ENCODE results near the gene OR7E24.
"Not testable (repeated sequence)": the region's sequence is repeated elsewhere in the genome, so short reads cannot be mapped to it uniquely, and the experiment has no call there.

The OR7E24 gene

DNA sequence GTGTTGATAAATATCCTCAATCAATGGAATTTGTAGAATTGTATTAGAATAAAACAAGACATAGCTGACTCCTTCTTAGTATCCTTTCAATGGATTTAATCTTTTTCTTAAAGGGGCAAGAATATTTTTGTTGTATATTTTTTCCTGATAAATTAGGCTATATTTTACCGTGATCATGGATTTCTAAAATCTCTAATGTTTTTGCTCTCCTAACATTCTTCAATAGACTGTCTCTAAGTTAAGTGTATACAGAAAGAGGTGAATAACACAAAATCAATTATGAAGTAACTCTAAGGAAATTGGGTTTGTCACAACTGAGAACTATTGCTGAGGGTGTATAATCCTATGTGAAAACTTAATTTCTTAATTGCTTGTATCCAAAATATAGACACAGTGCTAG lies at the start of gene OR7E24:
OR7E24 (plus strand) TSS at position 301 of the 400 bp plus-strand sequence. CDS start 114 bp downstream, outside the sequence.
- in situ Hi-C loops (cut with MboI; ENCODE audit: low sequenced_read_pairs): no loop called here

DNA sequence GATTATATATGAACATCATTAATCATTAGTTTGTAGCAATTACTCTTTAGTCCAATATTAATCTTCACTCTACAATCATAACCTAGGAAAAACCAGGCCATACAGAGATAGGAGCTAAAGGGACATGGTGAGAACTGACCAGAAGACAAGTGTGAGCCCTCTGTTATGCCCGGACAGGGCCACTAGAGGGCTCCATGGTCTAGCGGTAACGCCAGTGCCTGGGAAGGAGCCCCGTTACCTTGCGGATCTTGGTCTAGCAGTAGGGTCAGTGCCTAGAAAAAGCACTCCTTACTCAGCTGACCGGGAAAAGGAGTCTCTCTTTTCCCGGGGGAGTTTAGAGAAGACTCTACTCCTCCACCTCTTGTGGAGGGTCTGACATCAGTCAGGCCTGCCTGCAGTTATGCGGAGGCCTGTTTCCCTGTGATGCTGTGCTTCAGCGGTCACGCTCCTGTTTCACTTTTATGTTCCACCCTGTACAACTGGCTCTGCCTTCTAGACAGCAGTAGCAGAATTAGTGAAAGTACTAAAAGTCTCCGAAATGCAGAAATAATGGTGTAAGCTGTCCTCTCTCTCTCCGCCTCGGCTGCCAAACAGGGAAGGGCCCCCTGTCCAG lies 45.1 kb upstream of the OR7E24 start:
- in situ Hi-C loops (cut with MboI; ENCODE audit: low sequenced_read_pairs): no loop called here

GRCh38 chr19:9219489-9219888 lies 31.2 kb upstream of the OR7E24 start, which contains the start of gene OR7D4:
Gene OR7D4, minus strand, starts transcription at chr19:9219589. Its CDS starts 4,752 bp downstream, at chr19:9214837.
- in situ Hi-C loops (cut with MboI; ENCODE audit: low sequenced_read_pairs): no loop called here

DNA sequence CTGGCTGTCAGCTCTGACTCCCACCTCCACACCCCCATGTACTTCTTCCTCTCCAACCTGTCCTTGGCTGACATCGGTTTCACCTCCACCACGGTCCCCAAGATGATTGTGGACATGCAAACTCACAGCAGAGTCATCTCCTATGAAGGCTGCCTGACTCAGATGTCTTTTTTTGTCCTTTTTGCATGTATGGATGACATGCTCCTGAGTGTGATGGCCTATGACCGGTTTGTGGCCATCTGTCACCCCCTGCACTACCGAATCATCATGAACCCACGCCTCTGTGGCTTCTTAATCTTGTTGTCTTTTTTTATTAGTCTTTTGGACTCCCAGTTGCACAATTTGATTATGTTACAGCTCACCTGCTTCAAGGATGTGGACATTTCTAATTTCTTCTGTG lies 506 bp downstream of the OR7E24 start:
- in situ Hi-C loops (cut with MboI; ENCODE audit: low sequenced_read_pairs): no loop called here

- in situ Hi-C loops (cut with MboI; ENCODE audit: low sequenced_read_pairs): not testable (repeated sequence)
Measured at GRCh38 chr19:9283485-9283884, 32.8 kb downstream of the OR7E24 start.

- in situ Hi-C loops (cut with MboI; ENCODE audit: low sequenced_read_pairs): no loop called here
Measured at GRCh38 chr19:9289231-9289884, 38.6 kb downstream of the OR7E24 start.

GRCh38 chr19:9295411-9295849 lies 44.7 kb downstream of the OR7E24 start:
- in situ Hi-C loops (cut with MboI; ENCODE audit: low sequenced_read_pairs): no loop called here

DNA sequence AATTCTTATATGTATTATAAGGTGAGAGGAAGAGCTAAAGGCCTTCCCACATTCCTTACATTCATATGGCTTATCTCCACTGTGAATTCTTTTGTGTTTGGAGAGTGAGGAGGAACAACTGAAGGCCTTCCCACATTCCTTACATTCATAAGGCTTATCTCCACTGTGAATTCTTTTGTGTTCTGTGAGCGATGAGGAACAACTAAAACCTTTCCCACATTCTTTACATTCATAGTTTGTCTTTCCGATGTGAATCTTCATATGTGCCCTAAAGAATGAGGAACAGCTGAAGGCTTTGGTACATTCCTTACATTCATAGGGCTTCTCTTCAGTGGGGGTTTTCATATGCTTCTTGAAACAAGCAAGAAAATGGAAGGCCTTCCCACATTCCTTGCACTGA lies 45.6 kb downstream of the OR7E24 start:
- in situ Hi-C loops (cut with MboI; ENCODE audit: low sequenced_read_pairs): no loop called here
